Umbilical cord (tissue), 2 donors: ENCODE data around the gene MRPS6. TPM values are rescaled to one million over a fixed set of nuclear protein-coding genes. Genes with fewer than 3 reads are reported as not detected.

Experiments used
- DNase-seq: peaks from one replicate; pipeline ENCODE4 v3.0.0-alpha.2; 2015; ENCODE audit warnings: low spot score
- total RNA-seq: library from RNA; depleted of rRNA; stranded (reverse); fragments of >200 nt; gene quantifications from one replicate; pipeline ENCODE4 v1.2.3, GENCODE V29; 2014; ENCODE audit warnings: low replicate concordance; ENCODE audit not compliant: insufficient read depth

The MRPS6 gene
- total RNA-seq, 1 donor from 2014 or later, result 59.5 TPM

DNA sequence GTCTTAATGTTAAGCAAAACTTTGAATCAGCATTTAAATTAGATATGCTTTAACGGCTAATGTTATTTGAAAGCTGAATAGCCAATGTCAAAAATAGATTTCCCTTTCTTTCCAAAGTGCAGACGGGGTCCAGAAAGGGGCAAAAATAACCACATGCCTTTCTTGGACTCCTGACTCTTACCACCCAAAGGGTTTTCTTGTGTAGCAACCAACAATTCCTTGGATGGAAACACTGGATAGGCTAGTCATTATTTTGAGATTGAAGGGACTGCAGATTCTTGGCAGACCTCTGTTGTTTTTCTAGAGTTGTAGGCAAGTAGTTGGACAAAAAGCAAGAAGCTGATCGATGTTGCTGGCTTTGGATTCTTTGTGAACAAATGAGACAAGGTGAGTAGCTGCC is 107.0 kb downstream of the MRPS6 start:
- DNase-seq, result no peak

DNA sequence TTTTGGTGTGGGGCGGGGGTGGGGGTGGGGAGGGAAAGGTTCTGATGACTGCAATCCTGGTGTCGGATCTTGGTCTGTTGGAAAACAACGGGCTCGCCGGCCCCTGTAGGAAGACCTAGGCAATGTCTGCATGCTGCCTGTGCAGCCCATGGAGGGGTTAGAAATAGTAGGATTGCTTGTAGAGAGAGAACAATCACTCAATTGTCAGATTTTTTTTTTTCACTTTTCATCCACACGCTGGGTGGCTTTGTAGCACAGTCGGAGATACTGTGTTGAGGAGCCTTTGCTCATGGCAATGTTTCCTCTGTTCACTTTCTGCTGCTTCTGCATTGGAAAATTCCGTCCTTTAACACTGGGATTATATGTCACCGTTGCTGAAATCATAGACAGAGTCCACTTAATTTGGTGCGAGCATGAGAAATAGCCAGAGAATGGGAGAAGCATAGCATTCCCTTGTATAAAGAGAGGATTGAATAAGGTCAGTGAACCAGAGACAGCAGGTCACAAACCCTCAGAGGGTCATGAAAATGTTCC is 107.5 kb downstream of the MRPS6 start:
- no peak for DNase-seq

DNA sequence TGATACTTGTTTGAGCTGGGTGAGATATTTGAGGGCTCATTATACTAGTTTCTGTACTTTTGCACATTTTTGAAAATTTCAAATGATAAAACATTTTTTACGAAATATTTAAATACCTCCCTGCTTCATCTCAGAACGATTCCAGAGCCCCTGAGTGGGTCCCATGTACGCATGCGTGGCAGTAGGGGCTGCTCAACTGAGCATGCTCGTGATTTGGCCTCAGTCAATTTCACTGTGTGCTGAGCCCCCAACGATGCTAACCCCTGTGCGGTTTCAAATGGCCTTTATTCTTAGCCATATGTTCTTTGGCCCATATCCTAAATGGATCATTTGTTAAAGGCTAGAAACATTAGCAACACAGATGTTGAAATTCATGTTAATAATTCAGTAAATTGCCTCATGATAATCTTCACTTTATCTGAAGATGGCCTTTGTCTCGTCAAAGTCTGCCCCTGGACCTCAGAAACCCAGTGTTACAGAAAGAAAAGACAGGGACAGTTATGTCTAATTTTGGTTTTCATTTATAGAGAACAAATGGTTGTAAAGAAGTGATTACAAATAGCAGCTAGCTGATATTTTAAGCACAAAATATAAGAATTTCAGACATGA is 108.2 kb downstream of the MRPS6 start:
- DNase-seq, result no peak

DNA sequence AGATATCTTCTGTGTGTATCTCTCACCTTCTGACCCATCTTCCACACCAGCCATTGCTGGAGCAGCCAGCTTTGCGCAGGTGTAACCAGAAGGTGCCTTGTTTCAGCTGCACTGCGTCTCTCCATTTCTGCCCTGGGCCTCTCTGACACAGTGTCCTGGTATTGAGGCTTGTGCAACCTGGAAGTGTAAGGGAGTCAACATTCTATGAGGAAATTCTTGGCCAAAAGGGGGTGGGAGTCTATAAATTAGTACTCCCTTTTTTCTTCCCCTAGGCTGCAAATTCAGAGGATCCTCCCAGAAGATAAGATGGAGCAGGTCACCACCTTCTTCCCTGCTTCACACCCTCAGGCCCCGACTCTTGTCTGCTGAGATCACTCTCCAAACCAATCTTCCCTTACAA is 109.1 kb downstream of the MRPS6 start:
- no peak for DNase-seq

DNA sequence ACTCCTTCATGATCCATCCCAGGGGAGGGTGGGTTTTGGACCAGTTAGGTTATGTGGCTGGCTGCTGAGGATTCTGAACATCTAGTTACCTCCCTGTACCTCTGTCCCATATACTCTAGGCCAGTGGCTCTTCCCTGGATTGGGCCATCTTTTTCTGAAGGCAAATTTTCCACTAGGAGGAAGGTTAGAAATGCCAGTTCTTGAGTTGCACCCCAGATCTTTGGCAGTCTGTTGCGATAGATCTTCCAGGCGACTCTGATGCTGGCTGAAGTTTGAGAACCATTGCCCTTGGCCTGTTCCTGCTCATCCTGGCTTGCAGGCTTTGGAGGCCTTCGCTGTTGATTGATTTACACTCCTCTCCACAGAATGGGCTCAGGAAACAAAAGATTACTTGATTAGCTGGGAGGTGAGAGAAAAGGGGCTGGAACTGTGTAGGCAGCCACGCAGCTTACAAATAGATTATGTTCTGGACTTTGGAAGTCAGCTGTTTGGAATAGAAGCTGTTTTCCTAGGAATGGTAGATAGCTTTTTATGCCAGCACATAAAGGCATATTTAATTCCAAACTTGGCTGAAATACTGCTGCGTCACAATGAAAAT is 110.1 kb downstream of the MRPS6 start:
- peak; percentile 26 for DNase-seq

DNA sequence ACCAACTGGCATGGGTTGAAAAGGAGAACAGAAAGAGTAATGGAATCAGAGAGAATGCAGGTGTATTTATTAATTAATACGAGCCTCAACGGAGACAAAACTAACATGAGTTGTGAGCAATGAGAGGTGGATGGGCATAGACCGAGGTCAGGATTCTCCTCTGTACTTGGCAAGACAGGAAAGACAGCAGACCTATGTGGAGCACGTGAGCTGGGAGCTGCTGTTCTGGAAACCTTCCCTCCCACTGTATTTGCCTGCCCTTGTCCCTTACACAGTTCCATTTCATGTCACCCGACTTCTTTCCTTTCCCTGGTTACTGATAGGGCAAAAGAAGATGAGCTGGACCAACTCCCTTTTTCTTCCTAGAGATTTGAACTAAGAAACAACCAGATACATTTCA is 110.9 kb downstream of the MRPS6 start:
- DNase-seq, result no peak

DNA sequence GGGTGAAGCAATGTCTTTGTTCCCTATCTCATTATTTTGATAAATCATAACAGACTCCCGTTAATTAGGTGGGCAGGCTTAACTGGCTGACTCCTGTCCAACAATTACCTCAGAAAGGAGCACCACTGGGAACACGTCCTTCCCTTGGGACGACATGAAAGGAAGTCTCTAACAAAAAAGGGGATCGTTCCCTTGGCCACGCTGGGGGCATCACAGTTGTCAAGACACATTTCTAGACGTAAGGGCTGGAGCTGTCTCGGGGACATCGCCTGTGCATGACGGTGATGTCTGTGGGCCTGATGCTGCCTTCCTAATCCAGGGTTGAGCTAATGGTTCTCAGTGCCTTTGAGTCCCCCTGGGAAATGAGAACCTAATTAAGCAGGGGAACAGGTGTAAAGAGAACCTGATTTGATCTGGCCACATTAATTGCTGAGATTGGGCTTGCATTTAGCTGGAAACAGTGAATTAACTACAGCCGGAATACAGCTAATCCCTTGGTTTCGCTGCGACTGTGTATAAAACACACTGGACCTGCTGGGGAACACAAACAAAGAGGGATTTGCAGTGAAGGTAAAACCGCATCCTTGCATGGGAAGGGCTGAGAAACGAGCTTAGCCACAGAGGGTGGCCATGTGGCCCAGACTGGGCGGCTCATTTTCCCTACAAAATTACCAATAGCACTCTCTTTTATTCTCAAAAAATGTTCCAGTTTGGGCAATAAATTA is 111.8 kb downstream of the MRPS6 start:
- no peak for DNase-seq

DNA sequence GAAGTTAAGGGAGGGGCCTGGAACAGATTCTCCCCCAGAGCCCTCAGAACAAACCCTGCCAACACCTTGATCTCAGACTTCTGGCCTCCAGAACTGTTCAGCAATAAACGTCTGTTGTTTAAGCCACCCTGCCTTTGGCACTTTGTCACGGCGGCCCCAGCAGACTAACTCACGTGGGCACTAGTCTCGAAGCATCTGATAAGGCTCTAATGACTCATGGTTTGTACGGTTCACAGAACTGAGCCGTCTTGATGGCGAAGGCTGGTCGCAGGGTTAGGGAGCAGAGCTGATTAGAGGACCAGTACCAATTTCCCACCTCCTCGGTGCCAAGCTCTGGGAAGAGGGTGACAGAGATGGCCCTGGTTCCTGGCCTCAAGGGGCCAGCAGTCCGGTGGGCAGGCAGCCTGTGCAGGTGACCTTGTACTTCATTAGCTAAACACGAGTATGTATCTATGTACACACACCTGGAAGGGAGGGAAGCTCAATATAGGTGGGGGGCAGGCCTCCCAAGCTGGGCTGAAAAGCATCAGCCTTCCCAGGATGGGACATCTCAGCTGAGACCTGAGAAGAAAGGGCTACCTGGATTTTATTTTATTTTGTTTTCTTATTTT is 112.8 kb downstream of the MRPS6 start:
- peak; percentile 17 for DNase-seq

DNA sequence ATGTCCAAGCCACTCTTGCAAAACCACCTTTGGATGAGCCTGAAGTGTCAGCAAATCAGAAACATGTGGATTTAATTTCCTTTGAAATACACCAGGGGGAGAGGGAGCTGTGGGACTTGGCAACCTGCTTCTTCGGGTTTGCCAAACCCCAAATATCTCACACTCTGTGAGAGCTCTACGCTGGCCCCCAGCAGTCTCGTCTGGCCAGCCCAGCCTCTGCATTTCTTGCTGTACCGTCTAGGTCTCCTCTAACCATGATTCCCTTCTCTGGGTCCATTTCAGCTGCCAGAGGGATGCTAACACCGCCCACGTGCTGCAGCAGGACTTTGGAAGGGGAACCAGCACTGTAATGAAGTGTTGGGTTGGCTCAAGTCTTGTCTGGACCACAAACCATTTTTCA is 114.6 kb downstream of the MRPS6 start:
- DNase-seq, result no peak

DNA sequence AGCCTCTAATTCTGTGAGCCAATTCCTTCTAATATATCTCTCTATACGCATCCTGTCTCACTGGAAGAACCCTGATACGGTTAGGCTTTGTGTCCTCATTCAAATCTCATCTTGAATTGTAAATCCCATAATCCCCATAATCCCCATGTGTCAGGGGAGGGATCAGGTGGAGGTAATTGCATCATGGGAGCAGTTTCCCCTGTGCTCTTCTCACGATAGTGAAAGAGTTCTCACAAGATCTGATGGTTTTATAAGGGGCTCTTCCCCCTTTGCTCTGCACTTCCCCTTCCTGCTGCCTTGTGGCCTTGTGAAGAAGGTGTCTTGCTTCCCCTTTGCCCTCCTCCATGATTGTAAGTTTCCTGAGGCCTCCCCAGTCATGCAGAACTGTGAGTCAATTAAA is 116.1 kb downstream of the MRPS6 start:
- DNase-seq, result no peak

DNA sequence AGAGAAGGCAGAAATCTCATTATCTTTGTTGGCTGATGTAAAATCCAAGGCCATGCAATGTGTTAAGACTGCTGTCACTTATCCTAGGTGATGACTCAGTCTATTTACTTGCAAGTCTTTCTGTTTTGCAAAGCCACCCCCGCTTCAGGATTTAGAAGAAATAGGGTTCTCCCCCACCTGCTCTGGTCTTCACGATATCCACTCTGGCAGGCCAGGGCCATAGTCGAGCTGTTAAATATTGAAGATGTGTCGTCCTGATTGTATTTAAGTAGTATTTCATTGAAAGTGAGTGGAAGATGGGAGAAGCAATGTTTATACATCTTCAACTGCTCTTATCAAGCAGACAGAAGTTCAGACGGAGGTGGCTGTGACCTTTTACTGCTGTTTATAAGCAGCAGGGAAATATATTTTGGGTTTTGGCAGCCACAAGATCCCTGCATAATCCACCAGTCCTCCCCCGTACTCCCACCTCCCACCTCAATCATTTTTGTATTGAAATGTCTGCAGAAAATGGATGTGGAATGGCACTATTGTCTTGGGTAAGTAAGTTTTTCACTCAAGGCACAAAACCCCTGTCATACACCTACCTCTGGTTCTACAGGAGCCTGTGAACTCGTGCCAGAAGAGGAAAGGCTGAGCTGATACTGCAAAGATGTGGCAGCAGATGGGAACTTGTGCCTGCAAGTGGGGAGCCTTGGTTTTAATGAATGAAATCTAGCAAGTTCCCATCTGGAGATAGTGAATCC is 117.4 kb downstream of the MRPS6 start:
- DNase-seq, result no peak

DNA sequence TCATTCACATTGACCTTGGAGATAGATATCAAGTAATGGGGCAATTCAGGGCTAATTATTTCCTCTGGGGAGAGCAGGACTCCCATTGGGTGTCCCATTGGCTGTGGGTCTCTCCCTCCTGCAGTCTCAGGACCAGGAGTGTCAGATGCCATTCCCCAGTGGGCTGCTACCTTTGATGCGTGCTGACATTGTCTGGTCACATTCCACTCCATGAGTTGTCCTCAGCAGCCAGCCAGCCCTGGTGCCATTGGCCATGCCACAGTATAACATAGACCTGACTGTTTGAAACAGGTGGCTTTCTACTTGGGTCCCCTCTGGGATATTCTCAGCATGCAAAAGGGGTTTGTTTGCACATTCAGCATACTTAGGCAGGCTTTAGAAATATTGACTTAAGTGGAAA is 118.5 kb downstream of the MRPS6 start:
- DNase-seq, result no peak

Other genes starting within 250 kb of the MRPS6 start
- 50.8 TPM for gene ATP5PO, start 157.8 kb upstream of the MRPS6 start, total RNA-seq
- 91.7 TPM for gene SLC5A3, start within 50 bp of the MRPS6 start, total RNA-seq